ENCODE results near the gene SLC35G1. TPM values are rescaled to one million over a fixed set of nuclear protein-coding genes. Genes with fewer than 3 reads are reported as not detected.

The SLC35G1 gene
- total and polyA plus RNA-seq, 2 of the 13 experiments (the other 11 are each of a cell fraction or from before 2014, with no cell fraction given), result 2.5 to 4.5 TPM

DNA sequence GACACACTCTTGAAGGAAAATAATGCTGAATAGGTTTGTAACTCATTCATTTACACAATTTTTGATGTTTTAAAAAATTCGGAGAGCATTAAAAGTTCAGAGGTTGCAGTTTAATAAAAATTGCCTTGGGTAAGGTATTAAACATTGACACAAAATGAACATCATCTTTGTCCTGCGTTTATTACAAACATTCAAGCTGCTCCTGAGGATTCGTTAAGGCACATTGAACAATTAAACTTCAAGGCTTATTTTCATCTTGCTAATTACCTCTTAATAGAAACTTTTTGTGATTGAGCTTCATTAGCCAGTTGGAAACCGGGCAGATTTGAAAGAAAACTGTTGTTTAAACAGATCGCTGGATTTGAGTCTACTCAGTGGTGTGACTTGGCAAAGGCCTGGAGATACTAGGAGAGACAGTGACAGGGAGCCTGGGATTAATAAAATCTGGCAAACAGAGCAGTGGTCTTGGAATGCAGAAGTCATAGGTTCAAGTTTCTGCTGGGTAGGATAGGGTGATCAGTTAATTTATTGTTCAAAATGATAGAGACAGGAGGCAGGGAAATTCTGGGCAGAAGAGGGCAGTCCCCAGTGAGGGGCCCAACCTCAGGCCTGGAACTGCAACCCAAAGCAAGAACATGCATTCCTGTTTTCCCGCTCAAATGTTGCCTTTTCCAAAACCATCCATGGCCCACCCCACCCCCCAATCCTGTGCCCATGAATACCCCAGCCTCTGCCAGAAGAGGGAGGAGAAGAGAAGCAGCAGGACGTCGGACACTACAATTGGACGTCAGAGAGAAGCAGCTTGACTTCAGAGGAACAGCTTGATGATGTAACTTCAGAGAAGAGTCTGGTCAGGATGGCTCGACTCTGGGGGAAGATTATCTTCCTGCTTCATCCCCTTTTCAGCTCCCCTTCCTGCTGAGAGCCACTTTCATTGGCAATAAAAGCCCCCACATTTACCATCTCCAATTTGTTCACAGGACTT lies 43.5 kb upstream of the SLC35G1 start:
- Histone ChIP-seq H3K9ac (ENCODE audit: insufficient read depth, low read depth, low read length) (no peak overlapping the region), H3K27ac (ENCODE audit: extremely low read length, insufficient read depth, low read length) (no peak overlapping the region), H3K9me3 (ENCODE audit: low read length) (peaks cover 6% of the 10 kb centered on the region; the same call in 1 of the 2 replicates), H3K4me1 (ENCODE audit: insufficient read depth, low read length) (no peaks in the 10 kb centered on the region), H3K4me2 (ENCODE audit: low read depth, low read length) (no peak overlapping the region), H3K79me2 (ENCODE audit: insufficient read depth, low read length) (no peaks in the 10 kb centered on the region), H3K4me3 (replicated peaks in 1 of 3; ENCODE audit: insufficient read depth in 1 of 3, low read depth in 2 of 3, low read length in 3 of 3) (no peak overlapping the region), H4K20me1 (ENCODE audit: insufficient read depth, low read length) (no peaks in the 10 kb centered on the region), H3K27me3 (ENCODE audit: control insufficient read depth in 1 of 2, insufficient read depth in 2 of 2, low read length in 2 of 2) (peaks cover 0 to 29% of the 10 kb centered on the region in 2 experiments; a peak in 3 of 5 replicates), H3K36me3 (replicated peaks in 1 of 2; ENCODE audit: control insufficient read depth in 1 of 2, insufficient read depth in 2 of 2, low read length in 2 of 2) (no peaks in the 10 kb centered on the region), H2AFZ (ENCODE audit: low read length) (no peak overlapping the region)
- ChIA-PET CTCF (ENCODE audit: low intra/inter-chr PET ratio, low total read pairs) (no interaction called here), POLR2A (no interaction called here)
- DNase-seq (ENCODE audit: low spot score) (no peak), ATAC-seq (no peak), FAIRE-seq (no peak)
- in situ Hi-C loops (cut with HindIII; ENCODE audit: extremely low pct_ligation_motif_present, low pct_unique_long_range_greater_than_20kb), result no loop called here
- intact Hi-C loops (cut with micrococcal nuclease; ENCODE audit: unreplicated experiment), result no loop called here
- TF ChIP-seq NR2F6 (IDR thresholded peaks at IDR 0.05), result no peak
- no peak for TF ChIP-seq NR2F6 (CRISPR knock-in tag; IDR thresholded peaks at IDR 0.05)
- TF ChIP-seq TMF1 (CRISPR knock-in tag; IDR thresholded peaks at IDR 0.05; ENCODE audit: low read depth), result no peak
- TF ChIP-seq, protein P1, sequence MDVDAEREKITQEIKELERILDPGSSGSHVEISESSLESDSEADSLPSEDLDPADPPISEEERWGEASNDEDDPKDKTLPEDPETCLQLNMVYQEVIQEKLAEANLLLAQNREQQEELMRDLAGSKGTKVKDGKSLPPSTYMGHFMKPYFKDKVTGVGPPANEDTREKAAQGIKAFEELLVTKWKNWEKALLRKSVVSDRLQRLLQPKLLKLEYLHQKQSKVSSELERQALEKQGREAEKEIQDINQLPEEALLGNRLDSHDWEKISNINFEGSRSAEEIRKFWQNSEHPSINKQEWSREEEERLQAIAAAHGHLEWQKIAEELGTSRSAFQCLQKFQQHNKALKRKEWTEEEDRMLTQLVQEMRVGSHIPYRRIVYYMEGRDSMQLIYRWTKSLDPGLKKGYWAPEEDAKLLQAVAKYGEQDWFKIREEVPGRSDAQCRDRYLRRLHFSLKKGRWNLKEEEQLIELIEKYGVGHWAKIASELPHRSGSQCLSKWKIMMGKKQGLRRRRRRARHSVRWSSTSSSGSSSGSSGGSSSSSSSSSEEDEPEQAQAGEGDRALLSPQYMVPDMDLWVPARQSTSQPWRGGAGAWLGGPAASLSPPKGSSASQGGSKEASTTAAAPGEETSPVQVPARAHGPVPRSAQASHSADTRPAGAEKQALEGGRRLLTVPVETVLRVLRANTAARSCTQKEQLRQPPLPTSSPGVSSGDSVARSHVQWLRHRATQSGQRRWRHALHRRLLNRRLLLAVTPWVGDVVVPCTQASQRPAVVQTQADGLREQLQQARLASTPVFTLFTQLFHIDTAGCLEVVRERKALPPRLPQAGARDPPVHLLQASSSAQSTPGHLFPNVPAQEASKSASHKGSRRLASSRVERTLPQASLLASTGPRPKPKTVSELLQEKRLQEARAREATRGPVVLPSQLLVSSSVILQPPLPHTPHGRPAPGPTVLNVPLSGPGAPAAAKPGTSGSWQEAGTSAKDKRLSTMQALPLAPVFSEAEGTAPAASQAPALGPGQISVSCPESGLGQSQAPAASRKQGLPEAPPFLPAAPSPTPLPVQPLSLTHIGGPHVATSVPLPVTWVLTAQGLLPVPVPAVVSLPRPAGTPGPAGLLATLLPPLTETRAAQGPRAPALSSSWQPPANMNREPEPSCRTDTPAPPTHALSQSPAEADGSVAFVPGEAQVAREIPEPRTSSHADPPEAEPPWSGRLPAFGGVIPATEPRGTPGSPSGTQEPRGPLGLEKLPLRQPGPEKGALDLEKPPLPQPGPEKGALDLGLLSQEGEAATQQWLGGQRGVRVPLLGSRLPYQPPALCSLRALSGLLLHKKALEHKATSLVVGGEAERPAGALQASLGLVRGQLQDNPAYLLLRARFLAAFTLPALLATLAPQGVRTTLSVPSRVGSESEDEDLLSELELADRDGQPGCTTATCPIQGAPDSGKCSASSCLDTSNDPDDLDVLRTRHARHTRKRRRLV (CRISPR knock-in tag; IDR thresholded peaks at IDR 0.05), result no peak
- TF ChIP-seq ZNF644 (CRISPR knock-in tag; IDR thresholded peaks at IDR 0.05; ENCODE audit: low read depth), result no peak
- TF ChIP-seq, protein P2, sequence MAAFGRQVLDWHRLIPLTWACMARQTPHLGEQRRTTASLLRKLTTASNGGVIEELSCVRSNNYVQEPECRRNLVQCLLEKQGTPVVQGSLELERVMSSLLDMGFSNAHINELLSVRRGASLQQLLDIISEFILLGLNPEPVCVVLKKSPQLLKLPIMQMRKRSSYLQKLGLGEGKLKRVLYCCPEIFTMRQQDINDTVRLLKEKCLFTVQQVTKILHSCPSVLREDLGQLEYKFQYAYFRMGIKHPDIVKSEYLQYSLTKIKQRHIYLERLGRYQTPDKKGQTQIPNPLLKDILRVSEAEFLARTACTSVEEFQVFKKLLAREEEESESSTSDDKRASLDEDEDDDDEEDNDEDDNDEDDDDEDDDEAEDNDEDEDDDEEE (CRISPR knock-in tag; IDR thresholded peaks at IDR 0.05), result no peak
- TF ChIP-seq, protein P3, sequence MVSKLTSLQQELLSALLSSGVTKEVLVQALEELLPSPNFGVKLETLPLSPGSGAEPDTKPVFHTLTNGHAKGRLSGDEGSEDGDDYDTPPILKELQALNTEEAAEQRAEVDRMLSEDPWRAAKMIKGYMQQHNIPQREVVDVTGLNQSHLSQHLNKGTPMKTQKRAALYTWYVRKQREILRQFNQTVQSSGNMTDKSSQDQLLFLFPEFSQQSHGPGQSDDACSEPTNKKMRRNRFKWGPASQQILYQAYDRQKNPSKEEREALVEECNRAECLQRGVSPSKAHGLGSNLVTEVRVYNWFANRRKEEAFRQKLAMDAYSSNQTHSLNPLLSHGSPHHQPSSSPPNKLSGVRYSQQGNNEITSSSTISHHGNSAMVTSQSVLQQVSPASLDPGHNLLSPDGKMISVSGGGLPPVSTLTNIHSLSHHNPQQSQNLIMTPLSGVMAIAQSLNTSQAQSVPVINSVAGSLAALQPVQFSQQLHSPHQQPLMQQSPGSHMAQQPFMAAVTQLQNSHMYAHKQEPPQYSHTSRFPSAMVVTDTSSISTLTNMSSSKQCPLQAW (CRISPR knock-in tag; IDR thresholded peaks at IDR 0.05), result no peak
- no peak for TF ChIP-seq ZNF205 (CRISPR knock-in tag; IDR thresholded peaks at IDR 0.05)
- no TSS peak for BruUV-seq (replicated peaks)
- 8% methylated on average over 10 of the region's 10 CpGs for WGBS (ENCODE audit: low lambda C conversion rate)

All from HepG2 (cell line).